Measurements from ENCODE around the gene GOLPH3. TPM values are rescaled to one million over a fixed set of nuclear protein-coding genes. Genes with fewer than 3 reads are reported as not detected.
"Not testable (repeated sequence)": the region's sequence is repeated elsewhere in the genome, so short reads cannot be mapped to it uniquely, and the experiment has no call there.

GOLPH3 gene
- total RNA-seq (10 to 100 TPM; 59.1 to 61.9 TPM), total RNA-seq (80.0 to 122 reads per million in 2 donors)

- peaks cover 9% of the 10 kb centered on the region for H3K27me3 Mint-ChIP-seq
- H3K4me1 Mint-ChIP-seq = peaks cover 19% of the 10 kb centered on the region
- H3K4me3 Mint-ChIP-seq = peak within 1 kb of the TSS; percentile 99
- DNase-seq (peak; percentile 84 to 88 (median 86)), ATAC-seq (peak; percentile 91)
- peak within 1 kb of the TSS; percentile 98 for H3K27ac Mint-ChIP-seq
- no peaks in the 10 kb centered on the region for H3K9me3 ChIP-seq (ENCODE audit: control insufficient read depth, low read length, poor library complexity, severe bottlenecking)
- peaks cover 3% of the 10 kb centered on the region for H3K36me3 Mint-ChIP-seq (ENCODE audit: low read depth)
Observed at GRCh38 chr5:32174011-32174870, at the start of gene GOLPH3. GOLPH3 (minus strand) TSS chr5:32174319; CDS start chr5:32174034, 285 bp downstream.

DNA sequence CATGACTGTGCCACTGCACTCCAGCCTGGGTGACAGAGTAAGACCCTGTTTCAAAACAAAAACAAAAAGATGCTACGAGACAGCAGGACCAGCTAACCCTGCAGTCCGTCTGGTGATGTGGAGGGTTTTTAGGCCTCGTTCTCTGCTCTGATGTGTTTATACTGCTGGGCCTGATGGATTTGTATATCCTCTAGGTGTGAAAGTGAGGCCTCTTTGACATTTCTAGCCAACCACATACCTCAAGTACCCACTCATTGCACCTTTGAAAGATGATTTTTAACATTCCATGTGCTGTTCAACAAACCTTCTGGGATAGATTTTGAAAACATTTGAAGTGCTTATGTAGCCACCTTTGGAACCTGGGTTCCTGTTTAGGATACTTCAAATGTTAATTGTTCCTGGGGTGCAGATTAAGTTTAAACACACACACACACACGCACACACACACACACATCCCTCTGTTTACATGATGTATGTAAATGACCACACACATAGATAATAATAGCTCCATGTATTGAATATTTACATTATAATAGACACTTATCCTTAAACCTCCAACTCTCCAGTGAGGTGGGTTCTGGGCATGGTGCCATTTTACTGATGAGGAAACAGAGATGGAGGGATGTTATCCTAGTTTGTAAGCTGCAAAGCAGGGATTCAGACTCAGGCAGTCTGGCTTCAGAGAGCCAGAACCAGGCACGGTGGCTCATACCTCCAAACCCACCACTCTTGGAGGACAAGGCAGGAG lies 48.8 kb upstream of the GOLPH3 start:
- no peaks in the 10 kb centered on the region for H3K9me3 ChIP-seq (ENCODE audit: control insufficient read depth, low read length, poor library complexity, severe bottlenecking)
- DNase-seq (no peak), ATAC-seq (no peak)
- no peaks in the 10 kb centered on the region for H3K4me1 Mint-ChIP-seq
- H3K27me3 Mint-ChIP-seq = no peaks in the 10 kb centered on the region
- H3K27ac Mint-ChIP-seq = no peak overlapping the region
- peaks cover 4% of the 10 kb centered on the region for H3K36me3 Mint-ChIP-seq (ENCODE audit: low read depth)
- no peak overlapping the region for H3K4me3 Mint-ChIP-seq

DNA sequence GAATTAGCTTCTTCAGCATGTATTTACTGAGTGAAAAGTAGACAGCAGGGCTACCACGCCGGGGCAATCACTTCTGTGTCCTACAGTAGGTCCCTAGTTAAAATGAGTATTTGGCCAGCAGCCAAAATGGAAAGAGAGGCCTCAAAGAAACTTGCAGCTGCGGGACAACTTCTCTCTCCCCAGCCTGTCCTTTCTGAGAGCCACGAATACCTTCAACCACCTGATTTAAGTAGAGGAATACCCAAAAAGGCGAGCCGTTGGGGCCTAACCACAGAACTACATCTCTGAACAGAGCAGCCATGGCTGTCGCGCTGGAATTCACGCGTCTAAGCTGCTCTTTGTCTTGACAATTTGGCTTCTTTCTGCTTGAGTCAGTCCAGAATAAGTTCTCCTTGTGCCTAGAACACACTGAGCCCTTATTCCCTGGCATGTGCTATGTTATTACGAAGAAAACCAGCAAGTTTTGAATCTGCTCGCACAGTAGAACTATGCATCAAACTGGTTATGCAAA lies 43.8 kb upstream of the GOLPH3 start:
- no peaks in the 10 kb centered on the region for H3K4me1 Mint-ChIP-seq
- no peak overlapping the region for H3K4me3 Mint-ChIP-seq
- no peaks in the 10 kb centered on the region for H3K27me3 Mint-ChIP-seq
- no peak overlapping the region for H3K27ac Mint-ChIP-seq
- no peak for DNase-seq
- peaks cover 4% of the 10 kb centered on the region for H3K36me3 Mint-ChIP-seq (ENCODE audit: low read depth)
- no peak for ATAC-seq
- H3K9me3 ChIP-seq (ENCODE audit: control insufficient read depth, low read length, poor library complexity, severe bottlenecking) = no peaks in the 10 kb centered on the region

DNA sequence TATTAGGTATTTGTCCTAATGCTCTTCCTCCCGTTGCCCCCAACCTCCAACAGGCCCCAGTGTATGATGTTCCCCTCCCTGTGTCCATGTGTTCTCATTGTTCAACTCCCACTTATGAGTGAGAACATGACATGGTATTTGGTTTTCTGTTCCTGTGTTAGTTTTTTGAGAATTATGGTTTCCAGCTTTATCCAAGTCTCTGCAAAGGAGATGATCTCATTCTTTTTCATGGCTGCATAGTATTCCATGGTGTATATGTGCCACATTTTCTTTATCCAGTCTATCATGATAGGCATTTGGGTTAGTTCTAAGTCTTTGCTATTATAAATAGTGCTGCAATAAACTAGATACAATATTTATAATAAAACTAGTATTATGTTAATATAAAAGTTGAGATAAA lies 40.2 kb upstream of the GOLPH3 start:
- not testable (repeated sequence) for H3K36me3 Mint-ChIP-seq (ENCODE audit: low read depth); H3K4me1 Mint-ChIP-seq; DNase-seq

GRCh38 chr5:32210151-32210550 lies 36.0 kb upstream of the GOLPH3 start:
- Mint-ChIP-seq H3K27me3 (no peaks in the 10 kb centered on the region), H3K4me1 (peaks cover 9% of the 10 kb centered on the region), H3K27ac (peak overlapping the region; percentile 83), H3K36me3 (ENCODE audit: low read depth) (peaks cover 2% of the 10 kb centered on the region), H3K4me3 (no peak overlapping the region)
- DNase-seq = no peak
- no peaks in the 10 kb centered on the region for H3K9me3 ChIP-seq (ENCODE audit: control insufficient read depth, low read length, poor library complexity, severe bottlenecking)
- ATAC-seq = no peak

More for the DNA sequence above, 40.2 kb upstream of the GOLPH3 start:
- ATAC-seq; H3K4me3 Mint-ChIP-seq; H3K27ac Mint-ChIP-seq; H3K27me3 Mint-ChIP-seq; H3K9me3 ChIP-seq (ENCODE audit: control insufficient read depth, low read length, poor library complexity, severe bottlenecking): not testable (repeated sequence)

- not testable (repeated sequence) for H3K9me3 ChIP-seq (ENCODE audit: control insufficient read depth, low read length, poor library complexity, severe bottlenecking); H3K36me3 Mint-ChIP-seq (ENCODE audit: low read depth); H3K4me3 Mint-ChIP-seq; DNase-seq; H3K4me1 Mint-ChIP-seq; H3K27ac Mint-ChIP-seq; ATAC-seq
- peaks cover 10% of the 10 kb centered on the region for H3K27me3 Mint-ChIP-seq
Observed at GRCh38 chr5:32208837-32209236, 34.7 kb upstream of the GOLPH3 start.

GRCh38 chr5:32207355-32207634 lies 33.2 kb upstream of the GOLPH3 start:
- no peaks in the 10 kb centered on the region for H3K9me3 ChIP-seq (ENCODE audit: control insufficient read depth, low read length, poor library complexity, severe bottlenecking)
- no peak overlapping the region for H3K27ac Mint-ChIP-seq
- peaks cover 9% of the 10 kb centered on the region for H3K4me1 Mint-ChIP-seq
- H3K4me3 Mint-ChIP-seq = no peak overlapping the region
- no peaks in the 10 kb centered on the region for H3K36me3 Mint-ChIP-seq (ENCODE audit: low read depth)
- peaks cover 13% of the 10 kb centered on the region for H3K27me3 Mint-ChIP-seq
- ATAC-seq (no peak), DNase-seq (no peak)

- ATAC-seq (no peak), DNase-seq (no peak)
- Mint-ChIP-seq H3K4me3 (no peak overlapping the region), H3K4me1 (peaks cover 9% of the 10 kb centered on the region), H3K27ac (no peak overlapping the region), H3K27me3 (peaks cover 14% of the 10 kb centered on the region), H3K36me3 (ENCODE audit: low read depth) (no peaks in the 10 kb centered on the region)
- no peaks in the 10 kb centered on the region for H3K9me3 ChIP-seq (ENCODE audit: control insufficient read depth, low read length, poor library complexity, severe bottlenecking)
Observed at GRCh38 chr5:32206509-32207354, 32.6 kb upstream of the GOLPH3 start.

DNA sequence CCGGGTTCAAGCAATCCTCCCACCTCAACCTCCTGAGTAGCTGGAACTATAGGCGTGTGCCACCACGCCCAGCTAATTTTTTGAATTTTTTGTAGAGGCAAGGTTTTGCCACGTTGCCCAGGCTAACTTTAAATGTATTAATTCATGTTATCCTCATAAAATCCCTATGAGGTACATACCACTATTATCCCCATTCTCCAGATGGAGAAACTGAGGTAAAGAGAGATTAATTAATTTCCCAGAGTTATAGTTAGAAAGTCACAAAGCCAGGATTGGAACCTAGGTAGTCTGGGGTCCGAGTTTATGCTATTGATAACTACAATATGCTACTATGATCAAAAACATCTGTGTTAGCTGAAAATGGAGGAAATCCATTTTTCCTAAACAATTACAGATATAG lies 31.9 kb upstream of the GOLPH3 start:
- Mint-ChIP-seq H3K27me3 (peaks cover 21% of the 10 kb centered on the region), H3K36me3 (ENCODE audit: low read depth) (no peaks in the 10 kb centered on the region), H3K4me1 (peaks cover 5% of the 10 kb centered on the region), H3K27ac (no peak overlapping the region), H3K4me3 (no peak overlapping the region)
- DNase-seq (no peak), ATAC-seq (no peak)
- no peaks in the 10 kb centered on the region for H3K9me3 ChIP-seq (ENCODE audit: control insufficient read depth, low read length, poor library complexity, severe bottlenecking)

DNA sequence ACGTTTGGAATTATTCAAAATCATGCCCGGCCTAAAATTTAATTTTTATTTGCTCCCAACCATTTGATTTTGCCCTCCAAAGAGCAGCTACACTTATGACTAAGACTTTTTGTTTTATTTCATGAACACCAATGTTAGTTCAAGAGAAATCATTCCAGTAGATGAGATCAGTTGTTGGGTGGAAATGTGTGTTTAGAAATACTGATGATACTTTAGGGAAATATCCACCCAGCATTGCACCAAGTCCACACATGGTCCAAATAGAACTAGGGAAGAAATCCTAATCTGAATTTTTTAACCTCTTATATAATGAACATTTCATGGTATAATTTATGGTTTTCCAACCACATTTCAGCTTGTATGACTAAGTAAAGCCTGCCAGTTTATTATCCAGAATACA lies 28.3 kb upstream of the GOLPH3 start:
- no peak overlapping the region for H3K27ac Mint-ChIP-seq
- ATAC-seq (no peak), DNase-seq (no peak)
- H3K36me3 Mint-ChIP-seq (ENCODE audit: low read depth) = no peaks in the 10 kb centered on the region
- no peak overlapping the region for H3K4me3 Mint-ChIP-seq
- no peaks in the 10 kb centered on the region for H3K4me1 Mint-ChIP-seq
- peaks cover 32% of the 10 kb centered on the region for H3K27me3 Mint-ChIP-seq
- H3K9me3 ChIP-seq (ENCODE audit: control insufficient read depth, low read length, poor library complexity, severe bottlenecking) = no peaks in the 10 kb centered on the region

DNA sequence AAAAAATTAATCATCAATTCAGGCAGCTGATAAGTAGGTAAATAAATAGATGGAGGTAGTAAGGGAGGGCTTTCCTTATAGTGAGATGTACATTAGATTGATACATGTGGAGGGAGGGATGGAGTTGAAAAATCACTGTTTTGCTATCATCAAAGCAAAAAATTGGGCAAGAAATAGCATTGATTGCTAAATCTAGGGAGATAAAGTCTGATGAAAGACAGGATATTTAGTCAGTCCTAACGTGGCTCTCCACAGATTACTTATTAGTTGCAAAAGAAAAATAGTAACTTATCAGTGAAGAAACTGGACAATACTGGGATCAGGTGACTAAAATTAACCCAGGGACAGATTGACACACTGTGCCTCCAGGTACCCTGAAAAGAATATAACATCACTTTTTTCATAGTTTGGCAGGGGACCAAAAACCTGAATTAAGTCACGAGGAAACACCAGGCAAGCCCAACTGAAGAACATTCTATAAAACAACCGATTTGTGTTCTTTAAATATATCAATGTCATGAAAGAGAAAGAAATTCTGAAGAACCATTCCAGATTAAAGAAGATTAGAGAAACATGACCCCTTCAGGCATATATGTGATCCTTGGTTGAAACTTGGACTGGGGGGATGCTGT lies 27.1 kb upstream of the GOLPH3 start:
- H3K4me3 Mint-ChIP-seq = no peak overlapping the region
- DNase-seq (no peak), ATAC-seq (no peak)
- no peaks in the 10 kb centered on the region for H3K9me3 ChIP-seq (ENCODE audit: control insufficient read depth, low read length, poor library complexity, severe bottlenecking)
- no peaks in the 10 kb centered on the region for H3K4me1 Mint-ChIP-seq
- H3K27ac Mint-ChIP-seq = no peak overlapping the region
- H3K36me3 Mint-ChIP-seq (ENCODE audit: low read depth) = no peaks in the 10 kb centered on the region
- H3K27me3 Mint-ChIP-seq = peaks cover 32% of the 10 kb centered on the region

DNA sequence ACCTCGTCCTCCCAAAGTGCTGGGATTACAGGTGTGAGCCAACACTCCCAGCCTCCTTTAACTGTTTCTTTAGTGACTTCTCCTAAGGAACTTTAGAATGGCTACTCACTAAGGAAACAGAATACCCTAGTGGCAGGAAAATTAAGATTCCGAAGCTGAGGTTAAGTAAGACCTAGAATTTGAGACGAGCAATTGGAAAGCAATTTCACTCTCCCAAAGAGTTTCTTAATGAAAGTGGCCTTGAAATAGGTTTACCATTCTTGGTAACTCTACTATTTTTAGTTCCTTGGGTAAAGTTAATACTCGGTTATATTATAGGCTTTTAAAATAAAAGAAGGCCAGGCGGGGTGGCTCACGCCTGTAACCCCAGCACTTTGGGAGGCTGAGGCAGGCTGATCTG lies 22.9 kb upstream of the GOLPH3 start:
- H3K4me1 Mint-ChIP-seq = no peaks in the 10 kb centered on the region
- no peaks in the 10 kb centered on the region for H3K9me3 ChIP-seq (ENCODE audit: control insufficient read depth, low read length, poor library complexity, severe bottlenecking)
- peaks cover 42% of the 10 kb centered on the region for H3K27me3 Mint-ChIP-seq
- H3K36me3 Mint-ChIP-seq (ENCODE audit: low read depth) = peaks cover 3% of the 10 kb centered on the region
- no peak overlapping the region for H3K4me3 Mint-ChIP-seq
- DNase-seq = no peak
- no peak overlapping the region for H3K27ac Mint-ChIP-seq
- no peak for ATAC-seq
